ENCODE data around the gene AP1S3. TPM values are rescaled to one million over a fixed set of nuclear protein-coding genes. Genes with fewer than 3 reads are reported as not detected.
"Not testable (repeated sequence)": the region's sequence is repeated elsewhere in the genome, so short reads cannot be mapped to it uniquely, and the experiment has no call there.

Gene AP1S3
- total RNA-seq, 1 donor from 2014 or later = 18.0 TPM

DNA sequence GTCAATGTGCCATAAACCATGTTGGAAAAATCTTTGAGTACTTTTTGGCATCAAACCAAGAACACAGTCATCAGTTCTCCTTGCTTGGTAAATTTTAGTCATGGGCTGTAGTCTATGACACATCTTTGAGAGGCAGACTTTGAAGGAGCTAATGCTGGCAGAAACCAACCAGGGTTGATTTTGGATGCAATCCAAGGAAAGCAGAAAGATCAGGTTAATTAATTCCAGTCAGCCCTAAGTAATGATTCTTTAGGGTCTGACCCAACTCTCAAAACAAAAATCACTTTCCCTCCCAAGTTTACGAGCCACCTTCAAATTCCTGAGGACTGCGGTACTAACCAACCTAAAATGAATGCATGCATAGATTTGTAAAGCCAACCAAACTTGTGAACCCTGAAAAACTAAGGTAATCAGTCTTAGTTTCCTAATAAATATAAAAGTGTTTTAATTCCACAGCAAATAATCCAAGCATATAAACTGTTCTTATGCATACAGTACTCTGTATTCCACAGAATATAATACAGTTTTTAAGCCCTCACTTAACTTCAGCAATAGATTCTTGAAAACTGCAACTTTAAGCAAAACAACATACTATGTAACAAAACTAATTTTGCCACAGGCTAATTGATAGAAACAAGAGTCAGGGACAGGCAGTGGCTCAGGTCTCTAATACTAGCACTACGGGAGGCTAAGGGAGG lies 22.0 kb downstream of the AP1S3 start:
- Mint-ChIP-seq H3K4me3 (no peak overlapping the region), H3K36me3 (no peaks in the 10 kb centered on the region), H3K4me1 (peaks cover 56% of the 10 kb centered on the region), H3K27me3 (ENCODE audit: low read depth) (no peaks in the 10 kb centered on the region), H3K9me3 (no peaks in the 10 kb centered on the region), H3K27ac (peak overlapping the region; percentile 81)
- no peak for DNase-seq (ENCODE audit: low spot score in 2 of 2, unreplicated experiment in 2 of 2)
- TF ChIP-seq, protein P1, sequence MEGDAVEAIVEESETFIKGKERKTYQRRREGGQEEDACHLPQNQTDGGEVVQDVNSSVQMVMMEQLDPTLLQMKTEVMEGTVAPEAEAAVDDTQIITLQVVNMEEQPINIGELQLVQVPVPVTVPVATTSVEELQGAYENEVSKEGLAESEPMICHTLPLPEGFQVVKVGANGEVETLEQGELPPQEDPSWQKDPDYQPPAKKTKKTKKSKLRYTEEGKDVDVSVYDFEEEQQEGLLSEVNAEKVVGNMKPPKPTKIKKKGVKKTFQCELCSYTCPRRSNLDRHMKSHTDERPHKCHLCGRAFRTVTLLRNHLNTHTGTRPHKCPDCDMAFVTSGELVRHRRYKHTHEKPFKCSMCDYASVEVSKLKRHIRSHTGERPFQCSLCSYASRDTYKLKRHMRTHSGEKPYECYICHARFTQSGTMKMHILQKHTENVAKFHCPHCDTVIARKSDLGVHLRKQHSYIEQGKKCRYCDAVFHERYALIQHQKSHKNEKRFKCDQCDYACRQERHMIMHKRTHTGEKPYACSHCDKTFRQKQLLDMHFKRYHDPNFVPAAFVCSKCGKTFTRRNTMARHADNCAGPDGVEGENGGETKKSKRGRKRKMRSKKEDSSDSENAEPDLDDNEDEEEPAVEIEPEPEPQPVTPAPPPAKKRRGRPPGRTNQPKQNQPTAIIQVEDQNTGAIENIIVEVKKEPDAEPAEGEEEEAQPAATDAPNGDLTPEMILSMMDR (IDR thresholded peaks at IDR 0.05; ENCODE audit: unreplicated experiment) = no peak

DNA sequence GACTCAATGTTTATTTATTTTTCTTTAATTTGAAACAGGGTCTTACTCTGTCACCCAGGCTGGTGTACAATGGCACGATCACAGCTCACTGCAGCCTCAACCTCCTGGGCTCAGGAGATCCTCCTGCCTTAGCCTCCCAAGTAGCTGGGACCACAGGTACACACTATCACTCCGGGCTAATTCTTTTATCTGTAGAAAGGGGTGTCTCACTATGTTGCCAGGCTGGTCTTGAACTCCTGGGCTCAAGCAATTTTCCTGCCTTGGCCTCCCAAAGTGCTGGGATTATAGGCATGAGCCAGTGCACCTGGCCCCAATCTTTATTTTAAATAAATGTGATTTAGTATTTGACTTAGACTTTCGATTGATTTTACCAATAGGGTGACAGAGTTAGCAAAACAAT lies 22.6 kb downstream of the AP1S3 start:
- not testable (repeated sequence) for H3K4me3 Mint-ChIP-seq; H3K36me3 Mint-ChIP-seq; H3K9me3 Mint-ChIP-seq; DNase-seq (ENCODE audit: low spot score in 2 of 2, unreplicated experiment in 2 of 2); H3K27me3 Mint-ChIP-seq (ENCODE audit: low read depth)
- H3K27ac Mint-ChIP-seq = peak overlapping the region; percentile 81
- H3K4me1 Mint-ChIP-seq = peaks cover 53% of the 10 kb centered on the region

DNA sequence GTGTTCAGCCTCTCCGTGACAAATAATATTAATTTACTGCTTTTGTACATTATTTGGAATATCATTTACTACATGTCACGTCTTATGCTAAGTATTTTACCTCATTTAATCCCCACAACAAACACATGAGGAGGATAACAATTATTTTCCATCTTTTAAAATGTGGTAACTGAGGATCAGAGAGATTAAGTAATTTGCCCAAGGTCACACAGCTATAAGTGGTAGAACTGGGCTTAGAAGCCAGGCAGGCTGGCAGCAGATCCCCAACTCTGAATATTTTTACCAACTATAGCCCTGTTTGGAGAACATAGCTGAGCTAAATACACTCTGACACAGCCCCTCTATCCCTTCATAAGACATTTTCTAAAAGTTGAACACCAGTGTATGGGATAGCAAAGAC lies 24.1 kb downstream of the AP1S3 start:
- Mint-ChIP-seq H3K9me3 (no peaks in the 10 kb centered on the region), H3K4me1 (peaks cover 42% of the 10 kb centered on the region), H3K27me3 (ENCODE audit: low read depth) (no peaks in the 10 kb centered on the region), H3K4me3 (no peak overlapping the region), H3K36me3 (no peaks in the 10 kb centered on the region), H3K27ac (peak overlapping the region; percentile 81)
- TF ChIP-seq, protein P1 (IDR thresholded peaks at IDR 0.05; ENCODE audit: unreplicated experiment) = no peak
- no peak for DNase-seq (ENCODE audit: low spot score in 2 of 2, unreplicated experiment in 2 of 2)

DNA sequence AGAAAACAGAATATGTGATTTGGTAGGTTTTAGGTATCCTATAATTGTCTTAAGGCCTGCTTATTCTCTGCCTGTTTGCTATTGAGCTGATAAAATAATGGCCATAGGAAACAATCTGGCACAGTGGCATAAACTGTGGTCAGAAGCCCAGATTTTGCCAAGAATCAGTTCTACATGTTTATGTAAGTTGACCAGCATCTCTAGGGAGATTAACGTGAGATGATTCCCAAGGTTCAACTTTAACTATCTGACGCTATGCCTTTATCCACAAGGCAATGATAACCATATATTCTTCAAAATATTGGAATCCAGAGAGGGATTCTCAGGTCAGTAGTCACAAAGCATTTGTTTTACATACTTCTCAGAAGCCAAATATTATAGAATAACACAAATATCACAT lies 25.6 kb downstream of the AP1S3 start:
- Mint-ChIP-seq H3K27ac (no peak overlapping the region), H3K36me3 (no peaks in the 10 kb centered on the region), H3K4me3 (no peak overlapping the region), H3K9me3 (no peaks in the 10 kb centered on the region), H3K4me1 (peaks cover 35% of the 10 kb centered on the region), H3K27me3 (ENCODE audit: low read depth) (no peaks in the 10 kb centered on the region)
- TF ChIP-seq, protein P1 (IDR thresholded peaks at IDR 0.05; ENCODE audit: unreplicated experiment) = no peak
- DNase-seq (ENCODE audit: low spot score in 2 of 2, unreplicated experiment in 2 of 2) = no peak

DNA sequence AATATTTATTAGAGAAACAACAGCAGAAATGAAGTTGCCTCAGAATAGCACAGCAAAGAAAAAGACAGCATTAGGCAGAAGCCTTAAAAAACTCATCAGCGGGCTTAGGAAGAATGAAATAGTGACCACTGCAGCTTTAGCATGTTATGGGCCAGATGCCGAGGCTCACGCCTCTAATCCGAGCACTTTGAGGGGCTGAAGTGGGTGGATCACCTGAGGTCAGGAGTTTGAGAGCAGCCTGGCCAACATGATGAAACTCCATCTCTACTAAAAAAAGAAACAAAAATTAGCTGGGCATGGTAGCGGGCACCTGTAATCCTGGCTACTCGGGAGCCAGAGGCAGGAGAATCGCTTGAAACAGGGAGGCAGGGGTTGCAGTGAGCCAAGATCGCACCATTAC lies 32.4 kb downstream of the AP1S3 start:
- peaks cover 5% of the 10 kb centered on the region for H3K9me3 Mint-ChIP-seq
- DNase-seq (ENCODE audit: low spot score in 2 of 2, unreplicated experiment in 2 of 2) = no peak
- peak overlapping the region; percentile 65 for H3K27ac Mint-ChIP-seq
- no peaks in the 10 kb centered on the region for H3K27me3 Mint-ChIP-seq (ENCODE audit: low read depth)
- peaks cover 3% of the 10 kb centered on the region for H3K36me3 Mint-ChIP-seq
- H3K4me3 Mint-ChIP-seq = no peak overlapping the region
- H3K4me1 Mint-ChIP-seq = peaks cover 29% of the 10 kb centered on the region
- TF ChIP-seq, protein P1 (IDR thresholded peaks at IDR 0.05; ENCODE audit: unreplicated experiment) = no peak

DNA sequence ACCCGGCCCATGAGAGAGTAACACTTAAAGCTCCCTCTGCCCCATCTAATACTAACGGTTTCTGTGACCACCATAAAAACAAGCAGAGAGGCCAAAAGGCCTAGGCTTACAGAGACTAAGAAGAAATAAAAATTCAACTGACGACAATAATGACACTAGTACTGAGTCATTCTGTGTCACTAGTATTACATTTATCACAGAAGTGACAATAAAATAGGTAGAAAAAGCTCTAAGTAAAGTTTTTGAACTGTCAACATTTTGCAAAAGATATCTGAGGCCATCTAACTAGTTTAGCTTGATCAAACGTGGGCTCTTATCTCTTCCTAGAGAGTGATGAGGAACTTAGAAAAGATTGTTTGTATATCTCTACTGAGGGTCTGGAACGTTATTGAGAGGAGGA lies 35.6 kb downstream of the AP1S3 start:
- Mint-ChIP-seq H3K27me3 (ENCODE audit: low read depth) (no peaks in the 10 kb centered on the region), H3K9me3 (peaks cover 5% of the 10 kb centered on the region), H3K27ac (peak overlapping the region; percentile 89), H3K36me3 (peaks cover 3% of the 10 kb centered on the region), H3K4me3 (no peak overlapping the region), H3K4me1 (peaks cover 52% of the 10 kb centered on the region)
- DNase-seq (ENCODE audit: low spot score in 2 of 2, unreplicated experiment in 2 of 2) = no peak
- TF ChIP-seq, protein P1 (IDR thresholded peaks at IDR 0.05; ENCODE audit: unreplicated experiment) = no peak
